Measurements from ENCODE around the gene RAD51B.

RAD51B gene

GRCh38 chr14:68632054-68632895, 812.7 kb downstream of the RAD51B start:
- no peak for DNase-seq

GRCh38 chr14:68633131-68633991, 813.8 kb downstream of the RAD51B start:
- DNase-seq = peak; percentile 88

DNA sequence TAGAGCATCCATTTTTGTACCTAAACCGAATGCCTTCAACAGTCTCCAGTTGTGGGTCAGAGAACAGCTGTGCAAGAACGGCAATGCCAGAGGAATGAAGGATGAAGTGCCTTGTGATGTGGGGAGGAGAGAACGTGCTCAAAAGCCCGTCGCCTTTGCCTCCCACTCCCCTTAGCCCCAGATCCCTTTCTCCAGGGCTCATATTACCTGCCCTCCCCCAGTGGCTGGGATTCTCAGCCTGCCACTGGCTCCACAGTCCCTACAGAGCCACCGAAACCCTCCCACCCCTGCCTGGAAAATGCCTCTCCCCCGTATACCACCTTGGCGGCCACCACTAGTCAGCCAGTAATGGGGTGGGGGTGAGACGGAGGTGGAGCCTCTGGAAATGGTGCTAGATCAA, 814.8 kb downstream of the RAD51B start:
- no peak for DNase-seq

DNA sequence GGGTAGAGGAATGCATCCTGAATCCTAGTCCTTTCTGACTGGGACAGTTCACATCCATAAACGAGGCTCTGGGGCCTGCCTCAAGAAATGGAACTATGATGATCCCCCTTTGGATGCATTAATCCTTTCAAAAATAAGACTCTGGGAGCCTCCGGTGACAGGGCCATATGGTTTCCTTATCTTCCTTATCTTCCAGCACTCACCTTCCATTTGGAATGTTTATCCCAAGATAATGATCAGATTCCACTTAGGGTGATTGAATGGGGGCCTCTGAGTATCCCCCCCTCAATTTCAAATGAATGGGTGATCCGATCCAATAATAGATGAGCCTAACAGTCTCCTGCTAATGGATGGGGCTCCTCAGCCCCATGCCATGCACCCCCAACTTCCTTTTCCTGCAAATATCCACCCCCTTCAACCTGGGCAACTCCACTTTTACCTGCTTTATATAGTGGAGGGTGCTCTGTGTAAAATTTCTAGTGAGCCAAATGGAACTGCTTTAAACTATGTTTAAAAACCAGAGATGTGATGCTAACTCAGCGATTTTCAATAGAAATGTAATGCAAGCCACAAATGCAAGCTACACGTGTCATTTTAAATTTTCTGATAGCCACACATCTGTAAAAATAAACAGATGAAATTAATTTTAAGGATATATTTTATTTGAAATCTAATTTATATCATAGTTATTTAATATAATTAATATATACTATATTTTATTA, 815.5 kb downstream of the RAD51B start:
- DNase-seq = no peak

DNA sequence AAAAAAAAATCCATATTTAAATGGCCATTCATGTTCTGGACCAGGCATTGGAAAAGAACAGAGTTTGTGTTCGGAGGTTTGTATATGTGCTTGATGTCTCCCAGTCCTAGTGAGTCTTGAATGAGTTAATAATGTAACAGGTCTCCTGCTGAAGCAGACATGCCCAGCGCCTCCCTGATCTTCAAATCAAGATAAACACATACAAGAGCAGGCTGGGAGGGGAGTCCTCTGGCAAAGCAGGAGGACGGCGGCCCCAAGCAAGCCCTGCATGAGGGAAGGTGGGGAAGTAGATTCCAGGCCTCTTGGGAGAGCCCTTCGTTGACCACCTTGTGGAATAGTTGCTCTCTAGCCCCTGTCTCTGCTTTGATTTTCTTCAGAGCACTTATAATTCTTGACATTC, 817.0 kb downstream of the RAD51B start:
- DNase-seq = no peak

- no peak for DNase-seq
These were observed 817.8 kb downstream of the RAD51B start for GRCh38 chr14:68637106-68638021.

DNA sequence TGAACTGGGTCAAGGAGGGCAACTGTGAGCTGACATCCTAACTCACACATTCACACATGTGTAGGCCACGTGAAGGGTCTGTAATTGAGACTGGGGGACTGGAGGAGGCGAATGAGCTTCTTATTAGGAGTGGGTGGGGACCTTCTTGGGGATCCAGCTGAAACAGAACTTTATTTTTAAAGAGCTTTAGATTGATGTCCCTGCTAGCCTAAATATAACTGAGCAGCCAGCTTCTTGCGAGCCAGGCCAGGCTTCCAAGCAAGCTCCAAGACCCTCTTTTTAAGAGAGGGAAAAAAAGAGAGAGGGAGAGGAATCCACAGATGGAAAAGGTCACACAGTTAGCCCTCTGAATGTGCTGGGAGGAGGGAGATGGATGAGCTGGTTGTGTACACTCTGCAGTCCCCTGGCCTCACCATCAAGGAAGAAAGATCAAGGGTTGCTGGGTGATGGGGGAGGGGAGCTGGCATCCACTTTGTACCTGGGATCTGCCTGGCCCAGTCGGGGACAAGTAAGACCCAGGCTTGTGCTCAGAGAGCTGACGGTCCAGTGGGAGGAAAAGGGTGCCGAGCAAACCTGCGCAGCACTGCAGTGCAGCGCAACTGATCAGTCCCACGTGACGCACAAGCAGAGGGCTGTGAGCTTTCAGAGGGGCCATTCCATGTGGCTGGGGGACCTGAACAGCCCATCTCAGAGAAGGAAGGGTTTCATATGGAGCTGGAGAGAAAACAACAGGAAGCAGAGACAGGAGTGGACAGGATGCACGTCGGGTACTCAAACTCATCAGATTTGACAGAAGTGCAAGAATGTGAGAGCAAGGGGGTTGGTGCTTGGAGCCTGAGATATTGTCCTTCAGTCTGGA, 818.8 kb downstream of the RAD51B start:
- DNase-seq = no peak

GRCh38 chr14:68639000-68639757, 819.6 kb downstream of the RAD51B start:
- DNase-seq = no peak

GRCh38 chr14:68639758-68640574, 820.4 kb downstream of the RAD51B start:
- DNase-seq = no peak

- DNase-seq = peak; percentile 16
These were observed 824.1 kb downstream of the RAD51B start for GRCh38 chr14:68643673-68644072.

- DNase-seq = peak; percentile 6
These were observed 824.5 kb downstream of the RAD51B start for GRCh38 chr14:68644101-68644500.

DNA sequence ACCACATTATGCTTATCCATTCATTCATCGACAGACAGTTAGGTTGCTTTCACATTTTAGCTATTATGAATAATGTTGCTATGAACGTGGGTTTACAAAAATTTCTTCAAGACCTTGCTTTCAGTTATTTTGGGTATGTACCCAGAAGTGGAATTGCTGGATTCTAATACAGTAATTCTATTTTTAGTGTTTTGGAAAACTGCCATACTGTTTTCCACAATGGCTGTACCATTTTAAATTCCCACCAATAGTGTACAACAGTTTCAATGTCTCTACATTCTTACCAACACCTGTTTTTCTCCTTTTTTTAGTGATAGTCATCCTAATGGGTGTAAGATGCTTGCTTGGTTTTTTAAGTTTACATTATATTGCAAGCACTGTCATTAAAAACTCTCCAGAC, 825.8 kb downstream of the RAD51B start:
- DNase-seq = no peak

- no peak for DNase-seq
These were observed 830.1 kb downstream of the RAD51B start for GRCh38 chr14:68649476-68650189.

DNA sequence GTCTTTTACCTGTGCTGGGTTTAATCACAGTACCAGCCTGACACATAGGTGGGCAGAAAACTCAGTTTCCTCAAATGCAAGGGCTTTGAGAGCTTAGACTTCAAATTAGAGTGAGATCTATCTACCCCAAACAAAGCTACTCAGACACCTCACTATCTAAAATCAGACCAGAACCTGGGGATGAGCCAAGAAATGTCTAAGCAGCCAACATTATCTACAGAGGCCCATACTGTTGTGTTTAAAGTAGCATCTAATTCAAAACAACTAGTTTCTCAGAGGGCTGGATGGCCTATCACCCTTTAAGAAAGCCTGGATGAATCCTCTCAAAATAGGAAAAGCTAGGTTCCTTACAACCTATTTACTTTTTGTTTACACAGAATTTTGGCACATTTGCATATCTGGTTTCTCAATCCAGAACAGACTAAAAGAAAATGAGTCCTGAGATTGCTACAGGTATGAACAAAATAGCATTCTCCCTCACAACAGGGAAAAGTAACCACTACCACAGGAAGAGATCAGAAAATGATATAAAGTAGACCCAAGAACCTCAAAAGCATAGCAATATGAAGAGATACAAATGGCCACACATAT, 830.9 kb downstream of the RAD51B start:
- DNase-seq = peak; percentile 8

- DNase-seq = no peak
These were observed 831.5 kb downstream of the RAD51B start for GRCh38 chr14:68651075-68651474.

- DNase-seq = peak; percentile 46
These were observed 832.3 kb downstream of the RAD51B start for GRCh38 chr14:68651652-68652432.

- peak; percentile 16 for DNase-seq
These were observed 832.8 kb downstream of the RAD51B start for GRCh38 chr14:68652433-68652690.

DNA sequence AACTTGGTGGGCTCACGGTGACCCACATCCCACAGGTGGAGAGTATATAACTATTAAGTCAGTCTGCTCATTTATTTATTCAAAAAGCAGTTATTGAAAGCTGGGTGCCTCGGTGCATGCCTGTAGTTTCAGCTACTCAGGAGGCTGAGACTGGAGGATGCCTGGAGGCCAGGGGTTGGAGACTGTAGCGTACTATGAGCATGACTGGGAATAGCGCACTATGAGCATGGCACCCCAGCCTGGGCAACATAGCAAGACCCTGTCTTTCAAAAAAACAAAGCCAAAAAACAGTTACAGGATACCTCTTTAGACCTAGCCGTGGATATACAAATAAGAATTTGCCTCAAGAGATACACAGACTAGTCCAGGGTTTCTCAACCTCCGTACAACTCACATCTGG, 833.5 kb downstream of the RAD51B start:
- no peak for DNase-seq

Measured in femur (tissue), 1 donor.